Measurements from ENCODE around the gene CXorf58.

Gene CXorf58

GRCh38 chrX:23982891-23983290 lies 75.1 kb downstream of the CXorf58 start:
- TF ChIP-seq FOXP2 (optimal IDR thresholded peaks at IDR 0.05; ENCODE audit: borderline replicate concordance, extremely low read depth, extremely low read length, insufficient read depth) (no peak), SIN3A (IDR thresholded peaks at IDR 0.05; ENCODE audit: borderline replicate concordance, insufficient read depth, low read length) (no peak), TAF1 (IDR thresholded peaks at IDR 0.05; ENCODE audit: borderline replicate concordance, insufficient read depth, low read length) (no peak), POLR2AphosphoS5 (IDR thresholded peaks at IDR 0.05; ENCODE audit: low read depth, low read length) (no peak), REST (IDR thresholded peaks at IDR 0.05; ENCODE audit: insufficient read depth in 1 of 2, low read depth in 2 of 2, low read length in 2 of 2) (no peak)

All from PFSK-1 (cell line).